ENCODE results near the gene TMEM62.

Gene TMEM62

GRCh38 chr15:43212299-43212698 lies 78.9 kb downstream of the TMEM62 start:
- Histone ChIP-seq H3K4me3 (ENCODE audit: low read length) (no peak overlapping the region), H3K23ac (ENCODE audit: low read length) (no peak overlapping the region), H3K27me3 (ENCODE audit: insufficient read depth, low read length, poor library complexity) (no peaks in the 10 kb centered on the region), H2BK15ac (replicated peaks; ENCODE audit: low read depth) (no peak overlapping the region), H3K56ac (ENCODE audit: low read length) (no peak overlapping the region), H3K4me1 (ENCODE audit: control insufficient read depth, low read depth, low read length) (no peaks in the 10 kb centered on the region), H3K18ac (ENCODE audit: low read length) (no peak overlapping the region), H3K36me3 (ENCODE audit: control insufficient read depth, insufficient read depth, low read length) (no peaks in the 10 kb centered on the region), H3K4me2 (ENCODE audit: low read length) (no peak overlapping the region), H2AK5ac (ENCODE audit: low read length) (no peak overlapping the region), H3K79me2 (ENCODE audit: control insufficient read depth, insufficient read depth, low read length) (no peaks in the 10 kb centered on the region), H3K9ac (ENCODE audit: low read length) (no peak overlapping the region), H3K79me1 (ENCODE audit: low read length) (no peaks in the 10 kb centered on the region), H2BK120ac (ENCODE audit: low read depth, low read length) (no peak overlapping the region), H3K27ac (ENCODE audit: low read depth, low read length) (no peak overlapping the region), H4K5ac (ENCODE audit: low read length) (no peak overlapping the region), H4K8ac (ENCODE audit: low read depth, low read length) (no peak overlapping the region), H2BK5ac (ENCODE audit: low read length) (no peak overlapping the region), H3K4ac (ENCODE audit: low read depth, low read length) (no peak overlapping the region)
- DNase-seq, result no peak
- no CpG with 5 or more reads among the region's 8 CpGs for WGBS (ENCODE audit: extremely low coverage, insufficient coverage, low lambda C conversion rate)

DNA sequence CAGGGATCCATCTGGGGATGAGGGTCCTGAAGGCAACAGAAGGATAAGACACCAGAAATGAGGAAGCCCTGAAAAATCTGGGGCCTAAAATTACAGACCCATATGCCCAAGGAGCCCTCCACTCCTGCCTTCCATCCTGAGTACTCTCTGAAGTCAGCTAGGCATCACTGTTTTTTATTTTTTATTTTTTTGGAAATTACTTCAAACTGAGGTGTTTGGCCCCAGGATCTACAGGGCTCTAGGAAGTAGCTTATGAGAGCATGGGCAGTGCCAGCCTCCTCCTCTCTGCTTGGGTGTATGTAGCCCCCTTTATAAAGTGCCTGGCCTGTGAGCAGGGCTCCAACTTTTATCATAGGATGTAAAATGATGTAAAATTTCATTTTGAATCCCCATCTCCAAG lies 79.6 kb downstream of the TMEM62 start:
- no peak overlapping the region for H3K56ac ChIP-seq (ENCODE audit: low read length)
- H4K5ac ChIP-seq (ENCODE audit: low read length), result no peak overlapping the region
- H3K27me3 ChIP-seq (ENCODE audit: insufficient read depth, low read length, poor library complexity), result no peaks in the 10 kb centered on the region
- H3K18ac ChIP-seq (ENCODE audit: low read length), result no peak overlapping the region
- no peak overlapping the region for H4K8ac ChIP-seq (ENCODE audit: low read depth, low read length)
- H3K4ac ChIP-seq (ENCODE audit: low read depth, low read length), result no peak overlapping the region
- no peaks in the 10 kb centered on the region for H3K36me3 ChIP-seq (ENCODE audit: control insufficient read depth, insufficient read depth, low read length)
- H2BK5ac ChIP-seq (ENCODE audit: low read length), result no peak overlapping the region
- H2AK5ac ChIP-seq (ENCODE audit: low read length), result no peak overlapping the region
- no peak overlapping the region for H3K9ac ChIP-seq (ENCODE audit: low read length)
- H2BK120ac ChIP-seq (ENCODE audit: low read depth, low read length), result no peak overlapping the region
- H2BK15ac ChIP-seq (replicated peaks; ENCODE audit: low read depth), result no peak overlapping the region
- no peaks in the 10 kb centered on the region for H3K79me1 ChIP-seq (ENCODE audit: low read length)
- DNase-seq, result no peak
- no peak overlapping the region for H3K27ac ChIP-seq (ENCODE audit: low read depth, low read length)
- no peak overlapping the region for H3K4me2 ChIP-seq (ENCODE audit: low read length)
- H3K4me1 ChIP-seq (ENCODE audit: control insufficient read depth, low read depth, low read length), result no peaks in the 10 kb centered on the region
- no peak overlapping the region for H3K23ac ChIP-seq (ENCODE audit: low read length)
- no peak overlapping the region for H3K4me3 ChIP-seq (ENCODE audit: low read length)
- H3K79me2 ChIP-seq (ENCODE audit: control insufficient read depth, insufficient read depth, low read length), result no peaks in the 10 kb centered on the region

DNA sequence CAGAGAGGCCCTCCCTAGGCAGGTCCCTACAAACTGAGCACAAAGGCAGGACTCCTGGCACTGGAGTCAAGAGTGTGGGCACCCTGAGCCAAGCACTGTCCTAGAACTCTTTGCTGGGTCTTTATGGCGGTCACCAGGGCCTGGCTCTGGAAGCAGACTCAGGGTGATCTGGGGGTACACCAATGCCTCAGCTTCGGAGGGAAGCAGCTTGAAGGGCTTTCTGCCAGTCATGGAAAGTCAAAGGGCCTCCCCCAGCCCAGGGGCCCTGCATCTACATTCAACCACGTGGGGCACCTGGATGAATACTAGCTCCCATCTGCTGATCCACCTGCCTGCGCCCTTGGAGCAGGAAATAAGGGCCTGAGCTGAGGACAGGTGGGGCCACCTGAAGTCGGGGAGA lies 80.1 kb downstream of the TMEM62 start:
- Histone ChIP-seq H3K18ac (ENCODE audit: low read length) (no peak overlapping the region), H3K4ac (ENCODE audit: low read depth, low read length) (no peak overlapping the region), H2BK5ac (ENCODE audit: low read length) (no peak overlapping the region), H3K4me2 (ENCODE audit: low read length) (no peak overlapping the region), H2AK5ac (ENCODE audit: low read length) (no peak overlapping the region), H2BK120ac (ENCODE audit: low read depth, low read length) (no peak overlapping the region), H3K4me1 (ENCODE audit: control insufficient read depth, low read depth, low read length) (no peaks in the 10 kb centered on the region), H3K79me2 (ENCODE audit: control insufficient read depth, insufficient read depth, low read length) (no peaks in the 10 kb centered on the region), H3K4me3 (ENCODE audit: low read length) (no peak overlapping the region), H4K5ac (ENCODE audit: low read length) (no peak overlapping the region), H3K36me3 (ENCODE audit: control insufficient read depth, insufficient read depth, low read length) (no peaks in the 10 kb centered on the region), H3K9ac (ENCODE audit: low read length) (no peak overlapping the region), H3K27ac (ENCODE audit: low read depth, low read length) (no peak overlapping the region), H3K27me3 (ENCODE audit: insufficient read depth, low read length, poor library complexity) (no peaks in the 10 kb centered on the region), H3K79me1 (ENCODE audit: low read length) (no peaks in the 10 kb centered on the region), H3K23ac (ENCODE audit: low read length) (no peak overlapping the region), H2BK15ac (replicated peaks; ENCODE audit: low read depth) (no peak overlapping the region), H4K8ac (ENCODE audit: low read depth, low read length) (no peak overlapping the region), H3K56ac (ENCODE audit: low read length) (no peak overlapping the region)
- DNase-seq, result no peak
- WGBS (ENCODE audit: extremely low coverage, insufficient coverage, low lambda C conversion rate), result no CpG with 5 or more reads among the region's 5 CpGs

GRCh38 chr15:43214169-43214568 lies 80.8 kb downstream of the TMEM62 start:
- H3K23ac ChIP-seq (ENCODE audit: low read length), result no peak overlapping the region
- H2AK5ac ChIP-seq (ENCODE audit: low read length), result no peak overlapping the region
- no peak overlapping the region for H2BK5ac ChIP-seq (ENCODE audit: low read length)
- no peaks in the 10 kb centered on the region for H3K79me2 ChIP-seq (ENCODE audit: control insufficient read depth, insufficient read depth, low read length)
- H3K4me3 ChIP-seq (ENCODE audit: low read length), result no peak overlapping the region
- no CpG with 5 or more reads among the region's 8 CpGs for WGBS (ENCODE audit: extremely low coverage, insufficient coverage, low lambda C conversion rate)
- no peak overlapping the region for H4K5ac ChIP-seq (ENCODE audit: low read length)
- H3K4ac ChIP-seq (ENCODE audit: low read depth, low read length), result no peak overlapping the region
- no peaks in the 10 kb centered on the region for H3K79me1 ChIP-seq (ENCODE audit: low read length)
- no peak overlapping the region for H2BK120ac ChIP-seq (ENCODE audit: low read depth, low read length)
- H3K9ac ChIP-seq (ENCODE audit: low read length), result no peak overlapping the region
- no peak overlapping the region for H3K56ac ChIP-seq (ENCODE audit: low read length)
- no peaks in the 10 kb centered on the region for H3K27me3 ChIP-seq (ENCODE audit: insufficient read depth, low read length, poor library complexity)
- DNase-seq, result no peak
- H3K36me3 ChIP-seq (ENCODE audit: control insufficient read depth, insufficient read depth, low read length), result no peaks in the 10 kb centered on the region
- H4K8ac ChIP-seq (ENCODE audit: low read depth, low read length), result no peak overlapping the region
- no peak overlapping the region for H3K27ac ChIP-seq (ENCODE audit: low read depth, low read length)
- no peak overlapping the region for H2BK15ac ChIP-seq (replicated peaks; ENCODE audit: low read depth)
- H3K18ac ChIP-seq (ENCODE audit: low read length), result no peak overlapping the region
- H3K4me2 ChIP-seq (ENCODE audit: low read length), result no peak overlapping the region
- H3K4me1 ChIP-seq (ENCODE audit: control insufficient read depth, low read depth, low read length), result peaks cover 2% of the 10 kb centered on the region

DNA sequence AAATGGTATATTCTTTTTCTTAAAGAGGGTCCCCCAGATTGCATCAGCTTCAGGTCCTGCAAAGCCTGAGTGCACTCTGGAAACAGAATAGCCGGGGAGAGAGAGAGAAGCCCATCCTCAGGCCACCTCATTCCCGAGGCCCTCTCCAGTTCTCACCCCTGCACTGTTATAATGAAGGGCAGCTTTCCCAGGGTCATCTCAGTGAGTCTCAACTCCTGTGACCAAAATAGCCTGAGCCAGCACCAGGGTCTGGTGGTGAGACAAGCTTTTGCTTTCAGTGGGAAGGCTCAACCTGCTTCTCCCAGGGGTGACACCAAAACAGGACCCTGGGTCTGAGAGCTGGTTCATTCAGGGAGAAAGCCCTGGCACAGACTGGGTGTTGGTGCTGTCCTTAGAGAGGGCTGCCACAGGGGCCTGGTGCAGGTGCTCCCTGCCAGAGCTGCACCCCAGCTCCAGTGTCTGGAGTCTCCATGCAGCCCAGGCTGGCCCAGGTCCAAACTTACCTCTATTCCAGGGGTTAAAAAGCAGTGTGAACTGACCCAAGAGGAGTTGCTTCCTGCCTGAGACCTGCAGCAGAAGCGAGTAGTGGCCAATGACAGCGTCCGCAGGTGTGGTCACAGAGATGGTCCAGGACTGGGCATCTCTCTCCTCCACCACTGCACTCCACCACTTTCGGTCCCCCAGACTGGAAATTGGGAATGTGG lies 81.4 kb downstream of the TMEM62 start:
- Histone ChIP-seq H4K5ac (ENCODE audit: low read length) (no peak overlapping the region), H3K27me3 (ENCODE audit: insufficient read depth, low read length, poor library complexity) (no peaks in the 10 kb centered on the region)

GRCh38 chr15:43215961-43216360 lies 82.6 kb downstream of the TMEM62 start:
- H3K4ac ChIP-seq (ENCODE audit: low read depth, low read length), result no peak overlapping the region
- H4K5ac ChIP-seq (ENCODE audit: low read length), result no peak overlapping the region
- H2BK120ac ChIP-seq (ENCODE audit: low read depth, low read length), result no peak overlapping the region
- no peak overlapping the region for H3K23ac ChIP-seq (ENCODE audit: low read length)
- no peaks in the 10 kb centered on the region for H3K27me3 ChIP-seq (ENCODE audit: insufficient read depth, low read length, poor library complexity)
- no peak overlapping the region for H2AK5ac ChIP-seq (ENCODE audit: low read length)
- no peak overlapping the region for H3K9ac ChIP-seq (ENCODE audit: low read length)
- no peak overlapping the region for H3K4me2 ChIP-seq (ENCODE audit: low read length)
- peaks cover 2% of the 10 kb centered on the region for H3K4me1 ChIP-seq (ENCODE audit: control insufficient read depth, low read depth, low read length)
- H3K79me2 ChIP-seq (ENCODE audit: control insufficient read depth, insufficient read depth, low read length), result no peaks in the 10 kb centered on the region
- WGBS (ENCODE audit: extremely low coverage, insufficient coverage, low lambda C conversion rate), result no CpG with 5 or more reads among the region's 7 CpGs
- no peaks in the 10 kb centered on the region for H3K79me1 ChIP-seq (ENCODE audit: low read length)
- no peak overlapping the region for H3K18ac ChIP-seq (ENCODE audit: low read length)
- no peak overlapping the region for H3K4me3 ChIP-seq (ENCODE audit: low read length)
- H3K56ac ChIP-seq (ENCODE audit: low read length), result no peak overlapping the region
- H3K27ac ChIP-seq (ENCODE audit: low read depth, low read length), result no peak overlapping the region
- no peaks in the 10 kb centered on the region for H3K36me3 ChIP-seq (ENCODE audit: control insufficient read depth, insufficient read depth, low read length)
- no peak for DNase-seq
- no peak overlapping the region for H4K8ac ChIP-seq (ENCODE audit: low read depth, low read length)
- no peak overlapping the region for H2BK5ac ChIP-seq (ENCODE audit: low read length)
- H2BK15ac ChIP-seq (replicated peaks; ENCODE audit: low read depth), result no peak overlapping the region

More for the DNA sequence above, 81.4 kb downstream of the TMEM62 start:
- Histone ChIP-seq H3K4me3 (ENCODE audit: low read length) (no peak overlapping the region), H3K79me2 (ENCODE audit: control insufficient read depth, insufficient read depth, low read length) (no peaks in the 10 kb centered on the region), H3K27ac (ENCODE audit: low read depth, low read length) (no peak overlapping the region), H3K4me1 (ENCODE audit: control insufficient read depth, low read depth, low read length) (peaks cover 2% of the 10 kb centered on the region), H3K18ac (ENCODE audit: low read length) (no peak overlapping the region), H3K56ac (ENCODE audit: low read length) (no peak overlapping the region), H4K8ac (ENCODE audit: low read depth, low read length) (no peak overlapping the region), H3K9ac (ENCODE audit: low read length) (no peak overlapping the region), H2BK15ac (replicated peaks; ENCODE audit: low read depth) (no peak overlapping the region), H2BK5ac (ENCODE audit: low read length) (no peak overlapping the region), H3K36me3 (ENCODE audit: control insufficient read depth, insufficient read depth, low read length) (no peaks in the 10 kb centered on the region), H2AK5ac (ENCODE audit: low read length) (no peak overlapping the region), H3K4ac (ENCODE audit: low read depth, low read length) (no peak overlapping the region), H2BK120ac (ENCODE audit: low read depth, low read length) (no peak overlapping the region), H3K79me1 (ENCODE audit: low read length) (no peaks in the 10 kb centered on the region), H3K23ac (ENCODE audit: low read length) (no peak overlapping the region), H3K4me2 (ENCODE audit: low read length) (no peak overlapping the region)
- DNase-seq, result no peak
- no CpG with 5 or more reads among the region's 6 CpGs for WGBS (ENCODE audit: extremely low coverage, insufficient coverage, low lambda C conversion rate)

Measured in mesendoderm (in vitro differentiated cells).